Measurements from ENCODE around the gene MYOCOS. TPM values are rescaled to one million over a fixed set of nuclear protein-coding genes. Genes with fewer than 3 reads are reported as not detected.

The MYOCOS gene
- total RNA-seq, 1 donor, result under 0.01 TPM

DNA sequence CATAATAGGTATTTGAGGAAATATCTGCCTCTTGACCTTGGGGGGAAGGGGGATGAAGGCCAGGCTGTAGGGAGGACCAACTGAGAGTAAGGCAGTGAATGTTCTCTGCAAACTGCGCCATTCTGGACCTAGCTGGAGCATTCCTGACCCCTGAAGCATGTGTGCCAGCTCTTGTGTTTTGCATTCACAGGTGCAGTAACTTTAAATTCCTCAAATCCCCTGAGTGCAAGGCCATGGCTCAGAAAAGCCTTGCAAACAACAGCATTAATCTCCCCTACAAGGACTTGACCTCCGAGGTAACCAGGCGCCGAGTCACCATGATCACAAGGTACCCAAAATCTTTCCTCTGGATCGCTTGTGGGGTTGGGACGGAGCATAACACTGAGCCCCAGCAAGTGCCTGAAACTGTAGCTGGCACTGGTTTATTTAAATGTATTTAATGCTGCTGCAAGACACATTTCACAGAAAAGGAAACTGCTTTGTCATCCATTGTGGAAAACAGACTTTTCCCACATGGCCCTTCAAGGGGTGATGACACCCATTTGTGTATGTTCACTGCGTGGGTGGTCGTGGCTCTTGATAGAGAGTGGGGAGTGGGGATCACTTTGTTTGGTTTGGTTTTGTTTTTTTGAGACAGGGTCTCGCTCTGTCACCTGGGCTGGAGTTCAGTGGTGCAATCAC lies 1.7 kb downstream of the MYOCOS start:
- TF ChIP-seq, protein P1, sequence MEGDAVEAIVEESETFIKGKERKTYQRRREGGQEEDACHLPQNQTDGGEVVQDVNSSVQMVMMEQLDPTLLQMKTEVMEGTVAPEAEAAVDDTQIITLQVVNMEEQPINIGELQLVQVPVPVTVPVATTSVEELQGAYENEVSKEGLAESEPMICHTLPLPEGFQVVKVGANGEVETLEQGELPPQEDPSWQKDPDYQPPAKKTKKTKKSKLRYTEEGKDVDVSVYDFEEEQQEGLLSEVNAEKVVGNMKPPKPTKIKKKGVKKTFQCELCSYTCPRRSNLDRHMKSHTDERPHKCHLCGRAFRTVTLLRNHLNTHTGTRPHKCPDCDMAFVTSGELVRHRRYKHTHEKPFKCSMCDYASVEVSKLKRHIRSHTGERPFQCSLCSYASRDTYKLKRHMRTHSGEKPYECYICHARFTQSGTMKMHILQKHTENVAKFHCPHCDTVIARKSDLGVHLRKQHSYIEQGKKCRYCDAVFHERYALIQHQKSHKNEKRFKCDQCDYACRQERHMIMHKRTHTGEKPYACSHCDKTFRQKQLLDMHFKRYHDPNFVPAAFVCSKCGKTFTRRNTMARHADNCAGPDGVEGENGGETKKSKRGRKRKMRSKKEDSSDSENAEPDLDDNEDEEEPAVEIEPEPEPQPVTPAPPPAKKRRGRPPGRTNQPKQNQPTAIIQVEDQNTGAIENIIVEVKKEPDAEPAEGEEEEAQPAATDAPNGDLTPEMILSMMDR (IDR thresholded peaks at IDR 0.05; ENCODE audit: insufficient read depth, low read depth, low read length), result no peak
- H3K4me3 ChIP-seq (ENCODE audit: low read depth, low read length), result no peak overlapping the region
- DNase-seq (ENCODE audit: low read depth), result no peak

DNA sequence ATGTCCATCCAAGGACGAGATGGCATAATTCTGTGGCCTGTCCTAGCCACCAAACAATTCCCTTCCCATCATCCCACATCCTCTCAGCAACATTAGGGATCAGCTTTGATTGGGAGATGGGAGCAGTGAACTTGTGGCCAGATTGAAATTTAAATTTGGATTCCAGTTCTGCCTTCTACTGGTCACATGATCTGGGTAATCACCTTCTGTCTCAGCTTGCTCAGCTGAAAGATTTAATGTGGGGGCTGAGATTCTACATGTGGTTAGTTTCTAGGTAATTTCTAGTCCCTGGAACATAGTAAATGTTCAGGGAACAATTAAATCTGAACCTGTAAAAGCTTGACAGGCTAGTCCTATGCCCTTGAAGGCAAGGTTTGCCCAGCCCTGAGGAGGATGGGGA lies 3.2 kb downstream of the MYOCOS start:
- DNase-seq (ENCODE audit: low read depth), result no peak
- H3K4me3 ChIP-seq (ENCODE audit: low read depth, low read length), result no peak overlapping the region
- TF ChIP-seq, protein P1 (IDR thresholded peaks at IDR 0.05; ENCODE audit: insufficient read depth, low read depth, low read length), result no peak

DNA sequence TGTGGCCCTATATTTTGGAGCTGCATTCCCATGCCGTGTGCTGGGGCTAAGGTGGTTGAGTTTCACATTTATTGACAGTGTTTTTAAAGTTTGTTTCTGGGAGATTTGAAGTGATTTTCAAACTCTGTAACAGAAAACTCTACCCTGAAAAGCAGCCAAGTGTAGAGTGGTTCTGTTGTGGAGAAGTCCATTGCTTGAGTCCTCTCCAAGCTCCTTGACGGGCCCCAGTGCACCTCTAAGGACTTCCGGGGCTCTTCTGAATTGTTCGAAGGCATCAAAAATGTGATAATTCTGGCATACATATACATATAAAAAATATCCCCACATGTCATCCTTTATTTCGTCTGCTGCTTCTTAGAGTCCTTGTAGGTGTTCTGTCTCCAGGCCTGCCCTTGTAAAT lies 5.0 kb downstream of the MYOCOS start:
- TF ChIP-seq, protein P1 (IDR thresholded peaks at IDR 0.05; ENCODE audit: insufficient read depth, low read depth, low read length), result no peak
- H3K4me3 ChIP-seq (ENCODE audit: low read depth, low read length), result no peak overlapping the region
- DNase-seq (ENCODE audit: low read depth), result no peak

DNA sequence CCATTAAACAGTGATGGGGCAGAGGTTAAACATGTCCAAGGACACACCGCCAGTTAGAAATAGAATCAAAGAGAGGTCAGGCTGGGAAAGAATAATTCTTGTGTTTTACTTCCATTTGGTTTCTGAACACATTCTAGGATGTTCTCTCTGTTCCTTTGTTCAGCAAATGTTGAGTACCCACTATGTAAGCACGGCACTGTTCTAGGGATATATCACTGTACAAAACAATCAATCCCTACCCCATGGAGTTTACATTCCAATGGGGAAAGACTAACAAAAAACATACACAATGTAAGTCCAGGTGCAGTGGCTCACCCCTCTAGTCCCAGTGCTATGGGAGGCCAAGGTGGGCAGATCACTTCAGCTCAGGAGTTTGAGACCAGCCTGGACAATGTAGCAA lies 6.2 kb downstream of the MYOCOS start:
- TF ChIP-seq, protein P1 (IDR thresholded peaks at IDR 0.05; ENCODE audit: insufficient read depth, low read depth, low read length), result no peak
- no peak for DNase-seq (ENCODE audit: low read depth)
- no peak overlapping the region for H3K4me3 ChIP-seq (ENCODE audit: low read depth, low read length)

DNA sequence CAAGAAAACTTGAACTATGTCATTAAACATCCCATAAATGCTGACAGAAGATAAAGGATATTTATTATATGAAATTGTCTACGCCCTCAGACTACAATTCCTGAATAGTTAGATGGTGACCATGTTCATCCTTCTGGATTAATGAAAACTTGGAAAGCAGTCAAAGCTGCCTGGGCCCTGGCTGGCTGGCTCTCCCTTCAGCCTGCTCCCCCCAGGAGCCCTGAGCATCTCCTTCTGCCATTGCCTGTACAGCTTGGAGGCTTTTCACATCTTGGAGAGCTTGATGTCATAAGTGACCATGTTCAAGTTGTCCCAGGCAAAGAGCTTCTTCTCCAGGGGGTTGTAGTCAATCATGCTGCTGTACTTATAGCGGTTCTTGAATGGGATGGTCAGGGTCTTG lies 13.6 kb downstream of the MYOCOS start:
- no peak overlapping the region for H3K4me3 ChIP-seq (ENCODE audit: low read depth, low read length)
- TF ChIP-seq, protein P1 (IDR thresholded peaks at IDR 0.05; ENCODE audit: insufficient read depth, low read depth, low read length), result no peak
- no peak for DNase-seq (ENCODE audit: low read depth)

DNA sequence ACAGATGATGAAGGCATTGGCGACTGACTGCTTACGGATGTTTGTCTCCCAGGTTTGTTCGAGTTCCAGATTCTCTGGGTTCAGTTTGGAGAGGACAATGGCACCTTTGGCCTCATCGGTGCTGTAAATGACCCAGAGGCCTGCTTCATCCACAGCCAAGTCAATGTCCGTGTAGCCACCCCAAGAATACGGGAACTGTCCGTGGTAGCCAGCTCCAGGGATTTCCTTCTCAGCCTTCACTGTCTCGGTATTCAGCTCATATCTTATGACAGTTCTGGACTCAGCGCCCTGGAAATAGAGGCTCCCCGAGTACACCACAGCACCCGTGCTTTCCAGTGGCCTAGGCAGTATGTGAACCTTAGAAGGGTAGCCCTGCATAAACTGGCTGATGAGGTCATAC lies 14.1 kb downstream of the MYOCOS start:
- DNase-seq (ENCODE audit: low read depth), result no peak
- TF ChIP-seq, protein P1 (IDR thresholded peaks at IDR 0.05; ENCODE audit: insufficient read depth, low read depth, low read length), result no peak

More for the DNA sequence above, 14.1 kb downstream of the MYOCOS start:
- H3K4me3 ChIP-seq (ENCODE audit: low read depth, low read length), result no peak overlapping the region
